ENCODE data around the gene INSIG1. TPM values are rescaled to one million over a fixed set of nuclear protein-coding genes. Genes with fewer than 3 reads are reported as not detected.
A peak's percentile ranks its signal among the peaks of the same experiment; 100 is the strongest.

INSIG1 gene
- total RNA-seq, 1 donor from 2014 or later: 38.2 TPM

GRCh38 chr7:155257482-155258225 is 40.0 kb upstream of the INSIG1 start:
- H3K9me3 Mint-ChIP-seq: no peaks in the 10 kb centered on the region
- TF ChIP-seq CTCF (conservative IDR thresholded peaks at IDR 0.05): no peak
- H3K36me3 Mint-ChIP-seq: no peaks in the 10 kb centered on the region
- H3K27ac Mint-ChIP-seq: no peak overlapping the region
- no peak overlapping the region for H3K4me3 Mint-ChIP-seq
- H3K4me1 Mint-ChIP-seq (ENCODE audit: unreplicated experiment): peaks cover 27% of the 10 kb centered on the region
- no peak for DNase-seq (ENCODE audit: extremely low spot score, unreplicated experiment)
- no peaks in the 10 kb centered on the region for H3K27me3 Mint-ChIP-seq

- Mint-ChIP-seq H3K36me3 (no peaks in the 10 kb centered on the region), H3K4me3 (no peak overlapping the region), H3K4me1 (ENCODE audit: unreplicated experiment) (peaks cover 26% of the 10 kb centered on the region), H3K27me3 (no peaks in the 10 kb centered on the region), H3K9me3 (no peaks in the 10 kb centered on the region), H3K27ac (no peak overlapping the region)
- TF ChIP-seq CTCF (conservative IDR thresholded peaks at IDR 0.05): no peak
- DNase-seq (ENCODE audit: extremely low spot score, unreplicated experiment): no peak
These were observed 39.5 kb upstream of the INSIG1 start for GRCh38 chr7:155258226-155258560.

GRCh38 chr7:155259866-155260497 is 37.7 kb upstream of the INSIG1 start:
- H3K27ac Mint-ChIP-seq: no peak overlapping the region
- no peak for TF ChIP-seq CTCF (conservative IDR thresholded peaks at IDR 0.05)
- DNase-seq (ENCODE audit: extremely low spot score, unreplicated experiment): no peak
- H3K4me1 Mint-ChIP-seq (ENCODE audit: unreplicated experiment): peaks cover 26% of the 10 kb centered on the region
- H3K9me3 Mint-ChIP-seq: no peaks in the 10 kb centered on the region
- H3K4me3 Mint-ChIP-seq: no peak overlapping the region
- no peaks in the 10 kb centered on the region for H3K27me3 Mint-ChIP-seq
- no peaks in the 10 kb centered on the region for H3K36me3 Mint-ChIP-seq

- DNase-seq (ENCODE audit: extremely low spot score, unreplicated experiment): no peak
- no peak for TF ChIP-seq CTCF (conservative IDR thresholded peaks at IDR 0.05)
- Mint-ChIP-seq H3K27ac (no peak overlapping the region), H3K36me3 (no peaks in the 10 kb centered on the region), H3K4me3 (no peak overlapping the region), H3K9me3 (no peaks in the 10 kb centered on the region), H3K27me3 (no peaks in the 10 kb centered on the region), H3K4me1 (ENCODE audit: unreplicated experiment) (peaks cover 26% of the 10 kb centered on the region)
These were observed 37.2 kb upstream of the INSIG1 start for GRCh38 chr7:155260498-155260872.

GRCh38 chr7:155261031-155261985 is 36.4 kb upstream of the INSIG1 start:
- H3K27ac Mint-ChIP-seq: no peak overlapping the region
- no peak overlapping the region for H3K4me3 Mint-ChIP-seq
- H3K9me3 Mint-ChIP-seq: no peaks in the 10 kb centered on the region

More at GRCh38 chr7:155261031-155261985, 36.4 kb upstream of the INSIG1 start:
- peaks cover 26% of the 10 kb centered on the region for H3K4me1 Mint-ChIP-seq (ENCODE audit: unreplicated experiment)
- no peak for DNase-seq (ENCODE audit: extremely low spot score, unreplicated experiment)
- H3K36me3 Mint-ChIP-seq: no peaks in the 10 kb centered on the region
- H3K27me3 Mint-ChIP-seq: no peaks in the 10 kb centered on the region
- TF ChIP-seq CTCF (conservative IDR thresholded peaks at IDR 0.05): peak; percentile 23

All from type B pancreatic cell (in vitro differentiated cells).